Measurements from ENCODE around the gene IDH1. TPM values are rescaled to one million over a fixed set of nuclear protein-coding genes. Genes with fewer than 3 reads are reported as not detected.

Gene IDH1
- 133 and 139 TPM in 2 replicates for total RNA-seq

DNA sequence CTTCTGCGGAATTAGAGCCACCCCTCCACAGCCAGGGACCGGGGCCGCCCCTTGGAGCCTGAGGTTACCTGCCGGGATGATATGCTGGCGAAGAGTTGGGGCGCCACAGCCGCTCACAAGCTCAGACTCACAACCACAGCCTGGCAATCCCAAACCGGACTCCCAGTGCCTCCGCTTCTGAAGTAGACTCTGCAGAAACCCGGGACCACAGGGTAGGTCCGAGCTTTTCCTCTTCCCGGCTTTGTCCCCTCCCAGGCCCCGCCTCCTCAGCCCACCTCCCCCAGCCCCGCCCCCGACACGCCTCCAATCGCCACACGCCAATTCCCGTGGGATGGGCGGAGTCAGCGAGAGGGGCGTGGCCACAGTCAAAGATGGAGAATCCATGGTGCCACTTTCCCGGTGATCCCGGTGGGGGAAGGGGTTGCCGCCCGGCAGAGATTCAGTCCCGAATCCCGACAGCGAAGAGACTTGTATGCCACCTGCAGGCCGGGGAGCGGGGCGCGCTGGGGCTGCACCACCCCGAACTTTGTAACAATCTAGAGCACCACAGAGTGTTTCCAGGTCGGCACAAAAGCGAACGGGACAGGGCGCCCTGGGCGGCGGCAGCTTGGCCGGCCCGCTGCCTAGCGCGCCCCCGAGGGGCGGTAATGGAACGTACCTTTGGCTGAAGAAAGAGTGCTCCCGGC lies at the start of gene IDH1:
Gene IDH1 (minus strand): TSS at position 201 of the 686 bp plus-strand sequence. CDS start 3,520 bp downstream, outside the sequence.

DNA sequence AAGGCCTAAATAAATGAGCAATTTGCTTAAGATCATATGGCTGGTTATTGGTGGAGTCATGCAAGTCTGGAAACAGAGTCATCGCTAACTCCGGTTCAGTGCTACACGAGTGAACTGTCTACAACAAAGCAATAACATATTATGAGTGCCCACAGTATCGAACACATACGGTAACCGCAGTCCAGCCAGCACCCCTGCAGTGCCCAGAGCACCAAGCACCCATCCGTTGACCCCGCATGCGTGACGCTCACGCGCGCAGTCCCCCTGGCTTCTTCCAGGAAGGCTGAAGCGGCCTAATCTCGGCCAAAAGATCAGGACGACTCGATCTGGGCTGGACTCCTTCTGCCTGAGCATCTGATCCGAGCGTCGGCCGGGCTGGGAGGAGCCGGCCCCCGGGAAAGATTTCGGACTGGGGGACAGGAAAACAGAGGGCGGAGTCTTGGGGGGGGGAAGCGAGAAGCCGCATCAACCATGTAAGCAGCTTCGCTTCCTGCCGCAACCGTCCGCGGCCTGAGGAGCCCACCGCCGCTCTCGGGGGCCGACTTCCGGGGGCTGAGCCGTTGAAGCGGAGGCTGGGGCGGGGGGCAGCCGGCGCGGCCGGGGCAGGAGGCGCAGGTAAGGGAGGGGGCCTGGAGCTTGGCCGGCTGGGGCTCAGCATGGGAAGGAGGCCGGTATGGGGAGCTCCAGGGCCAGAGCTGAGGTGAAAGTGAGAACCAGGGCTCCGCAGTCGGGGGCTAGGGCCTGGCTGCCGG lies 11.1 kb upstream of the IDH1 start, which contains the start of gene PIKFYVE:
Gene PIKFYVE (plus strand): TSS at position 455 of the 752 bp plus-strand sequence. CDS start 5,265 bp downstream, outside the sequence.

DNA sequence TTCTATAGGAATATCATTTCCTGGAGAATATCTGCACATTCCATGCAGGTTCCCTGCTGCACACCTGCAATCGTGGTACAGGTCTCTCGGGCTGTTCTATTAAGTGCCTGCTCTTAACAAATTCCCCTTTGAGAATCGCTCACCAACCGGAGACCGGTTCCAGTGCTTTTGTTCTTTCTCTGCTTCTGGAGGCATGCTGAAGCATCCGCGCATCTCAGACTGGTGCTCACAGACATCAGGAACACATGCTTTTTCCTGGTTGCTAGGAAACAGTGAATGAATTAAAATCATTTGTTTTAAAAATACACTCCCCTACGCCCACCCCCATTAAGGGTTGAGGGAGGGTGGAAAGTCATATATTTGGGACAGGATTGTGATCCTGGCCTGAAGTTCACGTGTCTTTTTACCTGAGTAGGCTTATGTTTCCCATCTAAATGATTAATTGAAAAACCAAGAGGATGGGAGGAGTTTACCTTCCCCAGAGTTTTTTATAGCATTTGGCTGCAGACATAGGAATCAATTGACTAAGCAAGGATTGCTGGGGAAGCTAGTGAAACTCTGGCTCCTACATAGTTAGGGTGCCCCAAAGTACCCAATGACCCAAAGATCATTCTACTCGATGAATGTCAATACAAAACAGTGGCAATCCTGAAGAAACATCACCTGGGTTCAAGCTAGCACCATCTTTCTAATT lies 64.9 kb downstream of the IDH1 start, which contains the start of gene C2orf80:
Gene C2orf80 (minus strand): TSS at position 221 of the 694 bp plus-strand sequence. CDS start 3,044 bp downstream, outside the sequence.

Other genes with a start within 250 kb of the IDH1 start
- 13.5 and 18.1 TPM in 2 replicates for gene PLEKHM3, start 229.5 kb downstream of the IDH1 start, total RNA-seq
- not detected in 2 replicates for gene CRYGD, start 130.5 kb downstream of the IDH1 start, total RNA-seq
- not detected in 2 replicates for gene CRYGC, start 125.2 kb downstream of the IDH1 start, total RNA-seq
- not detected in 2 replicates for gene CRYGB, start 108.9 kb downstream of the IDH1 start, total RNA-seq
- gene CRYGA, start 91.5 kb downstream of the IDH1 start, total RNA-seq: not detected in 2 replicates
- gene C2orf80, start 65.0 kb downstream of the IDH1 start, total RNA-seq: not detected in 2 replicates
- gene PIKFYVE, start 11.2 kb upstream of the IDH1 start, total RNA-seq: 34.7 and 35.1 TPM in 2 replicates
- gene PTH2R, start 151.7 kb upstream of the IDH1 start, total RNA-seq: 0.07 and 0.17 TPM in 2 replicates